GM21528 (cell line): ENCODE results near the gene HUS1.
"Not testable (repeated sequence)": the region's sequence is repeated elsewhere in the genome, so short reads cannot be mapped to it uniquely, and the experiment has no call there.

Source experiments
- ATAC-seq: cut with Tn5 transposase; IDR thresholded peaks from one replicate; pipeline ENCODE4 v1.9.1; 2021; ENCODE audit warnings: mild to moderate bottlenecking, moderate library complexity; ENCODE audit not compliant: unreplicated experiment, low FRiP score

The HUS1 gene

GRCh38 chr7:47931005-47932004 is 48.1 kb downstream of the HUS1 start:
- ATAC-seq: no peak

- ATAC-seq: no peak
Observed at GRCh38 chr7:47924266-47924665, 55.1 kb downstream of the HUS1 start.

DNA sequence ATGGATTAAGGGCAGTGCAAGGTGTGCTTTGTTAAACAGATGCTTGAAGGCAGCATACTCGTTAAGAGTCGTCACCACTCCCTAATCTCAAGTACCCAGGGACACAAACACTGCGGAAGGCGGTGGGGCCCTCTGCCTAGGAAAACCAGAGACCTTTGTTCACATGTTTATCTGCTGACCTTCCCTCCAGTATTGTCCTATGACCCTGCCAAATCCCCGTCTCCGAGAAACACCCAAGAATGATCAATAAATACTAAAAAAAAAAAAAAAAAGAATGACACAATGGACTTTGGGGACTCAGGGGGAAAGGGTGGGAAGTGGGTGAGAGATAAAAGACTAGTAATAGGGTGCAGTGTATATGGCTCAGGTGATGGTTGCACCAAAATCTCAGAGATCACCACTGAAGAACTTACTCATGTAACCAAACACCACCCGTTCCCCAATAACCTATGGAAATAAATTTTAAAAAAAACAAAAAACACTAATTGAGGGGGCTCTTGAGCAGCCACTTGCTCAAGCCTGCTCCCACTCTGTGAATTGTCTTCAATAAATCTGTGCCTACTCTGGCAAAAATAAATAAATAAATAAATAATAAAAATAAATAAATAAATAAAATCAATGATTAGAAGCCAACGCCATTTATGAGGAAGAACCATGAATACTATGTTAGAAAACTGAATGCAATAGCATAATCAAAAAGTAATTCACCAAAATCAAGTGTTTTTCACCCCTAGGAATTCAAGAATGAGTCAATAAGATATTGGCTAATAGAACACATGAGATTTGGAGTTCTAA is 56.1 kb downstream of the HUS1 start:
- not testable (repeated sequence) for ATAC-seq

DNA sequence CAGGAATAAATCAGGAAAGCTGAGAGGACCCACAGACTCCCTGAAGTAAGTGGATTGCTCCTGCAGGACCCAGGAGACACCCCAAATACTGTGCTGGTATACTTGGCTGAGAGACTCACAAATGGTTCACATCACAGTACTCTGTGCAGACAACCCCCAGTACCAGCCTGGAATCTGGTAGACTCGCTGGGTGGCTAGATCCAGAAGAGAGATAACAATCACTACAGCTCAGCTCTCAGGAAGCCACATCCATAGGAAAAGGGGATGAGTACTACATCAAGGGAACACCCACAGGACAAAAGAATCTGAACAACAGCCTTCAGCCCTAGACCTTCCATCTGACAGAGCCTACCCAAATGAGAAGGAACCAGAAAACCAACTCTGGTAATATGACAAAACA is 62.9 kb downstream of the HUS1 start:
- not testable (repeated sequence) for ATAC-seq

DNA sequence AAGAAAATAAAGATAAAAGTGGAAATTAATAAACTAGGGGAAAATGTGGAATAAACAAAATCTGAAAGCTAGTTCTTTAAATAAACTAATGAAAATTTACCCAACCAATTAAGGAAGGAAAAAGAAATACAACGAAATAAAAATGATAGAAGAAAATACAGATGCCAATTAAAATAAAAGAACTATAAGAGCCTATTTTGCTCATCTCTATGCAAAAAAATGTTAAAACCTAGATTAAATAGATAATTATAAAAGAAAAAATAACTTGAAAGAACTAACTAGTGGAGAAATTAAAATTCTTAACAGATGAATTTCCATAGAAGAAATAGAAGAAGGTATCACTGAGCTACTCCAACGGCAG is 63.8 kb downstream of the HUS1 start:
- no peak for ATAC-seq

DNA sequence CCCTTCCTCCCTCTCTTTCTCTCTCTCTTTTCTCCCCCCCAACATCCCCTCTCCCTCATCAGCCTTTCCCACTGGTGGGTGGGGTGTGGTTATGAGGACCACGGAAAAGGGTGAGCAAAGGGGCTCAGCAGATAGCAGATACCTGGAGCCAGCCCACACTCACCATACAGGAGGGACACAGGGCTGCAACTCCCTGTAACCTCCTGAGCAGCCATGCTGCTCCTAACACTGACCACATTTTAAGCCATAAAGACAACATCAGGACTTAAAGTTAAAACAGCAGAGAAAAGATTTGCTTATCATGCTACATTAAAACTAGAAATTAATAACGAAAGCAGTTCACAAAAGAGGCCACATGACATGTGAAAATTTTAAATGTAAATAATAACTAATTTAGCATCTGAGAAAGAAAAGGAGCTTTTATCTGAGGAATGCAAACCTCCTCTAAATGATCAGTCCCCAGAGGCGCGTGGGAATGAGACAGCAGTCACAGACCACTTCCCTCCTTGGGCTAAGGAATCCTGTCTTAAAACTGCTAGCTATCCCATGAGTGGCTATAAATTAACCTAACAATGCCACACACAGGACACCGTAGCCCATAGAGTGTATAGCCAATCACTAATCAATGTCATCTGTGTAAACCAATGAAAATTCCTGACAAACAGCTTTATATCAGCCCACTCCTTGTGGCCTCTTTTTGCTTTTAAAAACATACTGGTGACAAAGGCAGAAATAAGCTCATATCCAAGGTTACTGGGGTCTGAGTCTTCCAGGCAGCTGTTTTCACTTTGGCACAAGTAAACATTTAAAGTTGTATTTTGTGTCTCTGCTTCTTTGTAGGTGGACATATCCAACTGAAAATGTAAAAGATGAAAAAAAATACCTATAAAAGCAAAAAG is 64.4 kb downstream of the HUS1 start:
- no peak for ATAC-seq
